IMR-90 (cell line): Measurements from ENCODE around the gene SLC24A3. TPM values are rescaled to one million over a fixed set of nuclear protein-coding genes. Genes with fewer than 3 reads are reported as not detected.

Experiments used
- ATAC-seq: fragments of 200-7000 bp; cut with Tn5 transposase; 2 replicates; pipeline ENCODE4 v1.9.1; 2020; ENCODE audit warnings: low read depth, mild to moderate bottlenecking, moderate library complexity
- BruUV-seq: library from RNA; stranded (reverse); fragments of 400-500 nt; replicated peaks from 2 replicates; lab custom pipeline; 2021; lab: Mats Ljungman, UMichigan
- CTCF ChIA-PET: fragments of 300-600 bp; formaldehyde crosslinking; extraction: SDS; loops from one replicate; lab custom pipeline; 2021; ENCODE audit warnings: antibody characterized with exemption; lab: Yijun Ruan, JAX
- POLR2A ChIA-PET: fragments of 300-600 bp; sonication (Branson Sonifier 250); formaldehyde crosslinking; loops from one replicate; lab custom pipeline; 2022; ENCODE audit warnings: antibody characterized with exemption; ENCODE audit not compliant: unreplicated experiment; lab: Charles Lee
- DNase-seq: peaks from one replicate; pipeline ENCODE4 v3.0.0; 2013
- H2AFZ ChIP-seq: replicated peaks from 2 replicates; pipeline ENCODE3; 2013; ENCODE audit warnings: low read length, mild to moderate bottlenecking; ENCODE audit not compliant: poor library complexity
- H2AK5ac ChIP-seq: 2 replicates; pipeline ENCODE4 v1.6.1; 2013; ENCODE audit warnings: low read depth, low read length, inconsistent platforms
- H2AK9ac ChIP-seq: replicated peaks from 2 replicates; pipeline ENCODE3; 2013; ENCODE audit warnings: mild to moderate bottlenecking, low read depth, low read length, moderate library complexity; ENCODE audit not compliant: poor library complexity
- H2BK120ac ChIP-seq: 2 replicates; pipeline ENCODE4 v1.6.1; 2013; ENCODE audit warnings: low read depth, low read length, inconsistent platforms
- H2BK15ac ChIP-seq: 3 replicates; pipeline ENCODE4 v1.6.1; 2013; ENCODE audit warnings: low read depth, low read length, inconsistent platforms
- H2BK20ac ChIP-seq: 2 replicates; pipeline ENCODE4 v1.6.1; 2013; ENCODE audit warnings: low read depth, mild to moderate bottlenecking, inconsistent platforms, low read length, moderate library complexity
- H2BK5ac ChIP-seq: 2 replicates; pipeline ENCODE4 v1.6.1; 2013; ENCODE audit warnings: mild to moderate bottlenecking, low read depth, low read length, inconsistent platforms; ENCODE audit not compliant: poor library complexity, severe bottlenecking
- H3K14ac ChIP-seq: replicated peaks from 2 replicates; pipeline ENCODE4 v1.6.1; 2013; ENCODE audit warnings: low read depth, low read length, inconsistent platforms
- H3K18ac ChIP-seq: 2 replicates; pipeline ENCODE4 v1.6.1; 2013; ENCODE audit warnings: low read depth, low read length, control low read depth
- H3K23ac ChIP-seq: 2 replicates; pipeline ENCODE4 v1.6.1; 2013; ENCODE audit warnings: low read depth, low read length, inconsistent platforms
- H3K27ac ChIP-seq: 2 replicates; pipeline ENCODE4 v1.5.1; 2013; ENCODE audit warnings: mild to moderate bottlenecking, control low read depth, low read length; ENCODE audit not compliant: insufficient read depth
- H3K27me3 ChIP-seq: 2 replicates; pipeline ENCODE4 v1.6.1; 2013; ENCODE audit warnings: low read length; ENCODE audit not compliant: control insufficient read depth, insufficient read depth
- H3K36me3 ChIP-seq: 2 replicates; pipeline ENCODE4 v1.6.1; 2013; ENCODE audit warnings: low read length, mixed read lengths; ENCODE audit not compliant: control insufficient read depth, insufficient read depth
- H3K4ac ChIP-seq: 2 replicates; pipeline ENCODE4 v1.6.1; 2013; ENCODE audit warnings: low read depth, low read length, inconsistent platforms
- H3K4me1 ChIP-seq: 2 replicates; pipeline ENCODE4 v1.6.1; 2013; ENCODE audit warnings: low read length, mixed read lengths; ENCODE audit not compliant: control insufficient read depth, insufficient read depth
- H3K4me2 ChIP-seq: 2 replicates; pipeline ENCODE4 v1.6.1; 2013; ENCODE audit warnings: low read depth, mild to moderate bottlenecking, control low read depth, low read length, moderate library complexity
- H3K4me3 ChIP-seq: 2 replicates; pipeline ENCODE4 v1.5.1; 2013; ENCODE audit warnings: low read depth, mild to moderate bottlenecking, control low read depth, low read length, moderate library complexity; ENCODE audit not compliant: insufficient read depth
- H3K56ac ChIP-seq: 2 replicates; pipeline ENCODE4 v1.6.1; 2013; ENCODE audit warnings: low read length, inconsistent platforms; ENCODE audit not compliant: insufficient read depth; ENCODE audit errors: extremely low read depth
- H3K79me1 ChIP-seq, 2 experiments: 2 replicates each; pipeline ENCODE4 v1.6.1; 2013; ENCODE audit warnings: low read length in 2 of 2, inconsistent platforms in 1 of 2, low read depth in 1 of 2
- H3K9ac ChIP-seq: 2 replicates; pipeline ENCODE4 v1.6.1; 2013; ENCODE audit warnings: low read depth, low read length, control low read depth
- H3K9me1 ChIP-seq: 2 replicates; pipeline ENCODE4 v1.6.1; 2013; ENCODE audit warnings: low read length, inconsistent platforms; ENCODE audit not compliant: insufficient read depth
- H3K9me3 ChIP-seq: 2 replicates; pipeline ENCODE4 v1.6.1; 2013; ENCODE audit warnings: low read length; ENCODE audit not compliant: control insufficient read depth, insufficient read depth
- H4K20me1 ChIP-seq: 2 replicates; pipeline ENCODE4 v1.6.1; 2013; ENCODE audit warnings: low read length, inconsistent platforms; ENCODE audit not compliant: insufficient read depth
- H4K5ac ChIP-seq: 2 replicates; pipeline ENCODE4 v1.6.1; 2013; ENCODE audit warnings: mild to moderate bottlenecking, low read depth, low read length, control low read depth
- H4K8ac ChIP-seq, 2 experiments: 2 replicates each; pipeline ENCODE4 v1.6.1; 2013; ENCODE audit warnings: low read depth in 2 of 2, low read length in 2 of 2, control low read depth in 1 of 2, inconsistent platforms in 1 of 2
- H4K91ac ChIP-seq: 2 replicates; pipeline ENCODE4 v1.6.1; 2013; ENCODE audit warnings: low read depth, low read length, inconsistent platforms; ENCODE audit not compliant: insufficient read depth
- BHLHE40 ChIP-seq: fragments of 150-350 bp; IDR thresholded peaks from 2 replicates; pipeline ENCODE4 v1.6.1; 2016; ENCODE audit warnings: mild to moderate bottlenecking, low read depth, low read length
- CEBPB ChIP-seq: IDR thresholded peaks from 2 replicates; pipeline ENCODE4 v1.6.1; 2012; ENCODE audit warnings: low read depth, low read length, improper control_type of control experiment
- ELK1 ChIP-seq: fragments of 150-350 bp; IDR thresholded peaks from 2 replicates; pipeline ENCODE4 v1.6.1; 2016; ENCODE audit warnings: low read depth, mild to moderate bottlenecking, low read length, moderate library complexity, borderline replicate concordance
- MXI1 ChIP-seq: IDR thresholded peaks from 2 replicates; pipeline ENCODE4 v1.6.1; 2012; ENCODE audit warnings: low read depth, mild to moderate bottlenecking, low read length, moderate library complexity, borderline replicate concordance
- NFE2L2 ChIP-seq: fragments of 150-350 bp; IDR thresholded peaks from 2 replicates; pipeline ENCODE4 v1.6.1; 2016; ENCODE audit warnings: low read depth, mild to moderate bottlenecking, low read length
- POLR2A ChIP-seq: IDR thresholded peaks from 2 replicates; pipeline ENCODE4 v1.6.1; 2012; ENCODE audit warnings: mild to moderate bottlenecking, low read depth, low read length
- RAD21 ChIP-seq: IDR thresholded peaks from 2 replicates; pipeline ENCODE4 v1.6.1; 2012; ENCODE audit warnings: low read length, improper control_type of control experiment
- RCOR1 ChIP-seq: IDR thresholded peaks from 2 replicates; pipeline ENCODE4 v1.6.1; 2012; ENCODE audit warnings: mild to moderate bottlenecking, low read length, improper control_type of control experiment; ENCODE audit not compliant: insufficient replicate concordance
- RFX5 ChIP-seq: IDR thresholded peaks from 2 replicates; pipeline ENCODE4 v1.8.0; 2012; ENCODE audit warnings: low read depth, mild to moderate bottlenecking, low read length, moderate library complexity
- USF2 ChIP-seq: fragments of 150-350 bp; IDR thresholded peaks from 2 replicates; pipeline ENCODE4 v1.6.1; 2017; ENCODE audit warnings: mild to moderate bottlenecking, antibody characterized with exemption, low read length, low read depth
- WGBS, 2 experiments: methylation state at CpG; one replicate each; pipeline versions ENCODE4 v1.1.5 to v1.1.7; 2013; ENCODE audit warnings: missing lambda C conversion rate in 2 of 2; ENCODE audit not compliant: insufficient read length in 1 of 2; ENCODE audit errors: extremely low coverage in 2 of 2; 5-methylcytosine and 5-hydroxymethylcytosine counted together
- dilution Hi-C: fragments of 300-500 bp; cut with HindIII; formaldehyde crosslinking; loops from one replicate; pipeline ENCODE4 v1.14.3; 2018; ENCODE audit warnings: low sequenced_read_pairs; ENCODE audit not compliant: unreplicated experiment
- in situ Hi-C: fragments of 300-500 bp; cut with MboI; formaldehyde crosslinking; loops from 3 replicates; pipeline ENCODE4 v1.14.3; 2019; ENCODE audit warnings: low sequenced_read_pairs, inconsistent platforms, mixed read lengths
- intact Hi-C: fragments of 100-400 bp; cut with micrococcal nuclease; formaldehyde crosslinking; loops from 2 replicates; pipeline ENCODE4 v1.10.0; 2022
- polyA plus RNA-seq, 3 experiments: library from polyadenylated mRNA; depleted of rRNA; stranded (reverse); fragments of >200 nt; gene quantifications; 2 replicates each; pipeline ENCODE4 v1.2.3, GENCODE V29; 2012; ENCODE audit warnings: low replicate concordance in 1 of 3
- total RNA-seq: library from RNA; depleted of rRNA; stranded (reverse); fragments of >200 nt; gene quantifications from 2 replicates; pipeline ENCODE4 v1.2.3, GENCODE V29; 2012
- TF ChIP-seq, protein P1 (sequence below): conservative IDR thresholded peaks from 2 replicates; pipeline ENCODE4 v1.5.1; 2012; ENCODE audit warnings: mild to moderate bottlenecking, low read depth, low read length, improper control_type of control experiment

The SLC24A3 gene
- total and polyA plus RNA-seq, 2 of the 4 experiments (the other 2 are of a cell fraction) = not detected

- Histone ChIP-seq H4K91ac (no peak overlapping the region), H3K4me3 (no peak overlapping the region), H3K27me3 (peaks cover 15% of the 10 kb centered on the region), H3K23ac (no peak overlapping the region), H2BK5ac (no peak overlapping the region), H3K79me1 (no peaks in the 10 kb centered on the region), H2AK9ac (no peak overlapping the region), H3K27ac (no peak overlapping the region), H2BK20ac (no peak overlapping the region), H4K20me1 (no peaks in the 10 kb centered on the region), H4K5ac (no peak overlapping the region), H2BK15ac (no peak overlapping the region), H3K9me1 (no peaks in the 10 kb centered on the region), H3K4me2 (no peak overlapping the region), H2BK120ac (no peak overlapping the region), H3K9ac (no peak overlapping the region), H3K56ac (no peak overlapping the region), H2AK5ac (no peak overlapping the region), H2AFZ (no peak overlapping the region), H3K36me3 (no peaks in the 10 kb centered on the region), H3K14ac (no peak overlapping the region), H3K18ac (no peak overlapping the region), H4K8ac (no peak overlapping the region), H3K9me3 (peaks cover 3% of the 10 kb centered on the region), H3K4me1 (no peaks in the 10 kb centered on the region), H3K4ac (no peak overlapping the region)
- ATAC-seq (no peak), DNase-seq (no peak)
- TF ChIP-seq NFE2L2 (no peak), BHLHE40 (no peak), CEBPB (no peak), USF2 (no peak), RAD21 (no peak), MXI1 (no peak), RCOR1 (no peak), POLR2A (no peak), ELK1 (no peak), RFX5 (no peak)
- TF ChIP-seq, protein P1, sequence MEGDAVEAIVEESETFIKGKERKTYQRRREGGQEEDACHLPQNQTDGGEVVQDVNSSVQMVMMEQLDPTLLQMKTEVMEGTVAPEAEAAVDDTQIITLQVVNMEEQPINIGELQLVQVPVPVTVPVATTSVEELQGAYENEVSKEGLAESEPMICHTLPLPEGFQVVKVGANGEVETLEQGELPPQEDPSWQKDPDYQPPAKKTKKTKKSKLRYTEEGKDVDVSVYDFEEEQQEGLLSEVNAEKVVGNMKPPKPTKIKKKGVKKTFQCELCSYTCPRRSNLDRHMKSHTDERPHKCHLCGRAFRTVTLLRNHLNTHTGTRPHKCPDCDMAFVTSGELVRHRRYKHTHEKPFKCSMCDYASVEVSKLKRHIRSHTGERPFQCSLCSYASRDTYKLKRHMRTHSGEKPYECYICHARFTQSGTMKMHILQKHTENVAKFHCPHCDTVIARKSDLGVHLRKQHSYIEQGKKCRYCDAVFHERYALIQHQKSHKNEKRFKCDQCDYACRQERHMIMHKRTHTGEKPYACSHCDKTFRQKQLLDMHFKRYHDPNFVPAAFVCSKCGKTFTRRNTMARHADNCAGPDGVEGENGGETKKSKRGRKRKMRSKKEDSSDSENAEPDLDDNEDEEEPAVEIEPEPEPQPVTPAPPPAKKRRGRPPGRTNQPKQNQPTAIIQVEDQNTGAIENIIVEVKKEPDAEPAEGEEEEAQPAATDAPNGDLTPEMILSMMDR = no peak
- no TSS peak for BruUV-seq
- intact Hi-C loops (no loop called here), in situ Hi-C loops (no loop called here), dilution Hi-C loops (no loop called here)
- CTCF ChIA-PET = no interaction called here
- no CpG with 5 or more reads among the region's 1 CpG for WGBS, 2 experiments
- POLR2A ChIA-PET = no interaction called here
Observed at GRCh38 chr20:19743640-19743995, 531.2 kb downstream of the SLC24A3 start.
